Tibial artery (tissue), 4 donors: Measurements from ENCODE around the gene OCIAD2.

ENCODE experiments used
- DNase-seq, 2 donors: peaks; one replicate each; pipeline ENCODE4 v3.0.0-alpha.2; 2019
- H3K27ac ChIP-seq, 2 donors: fragments of 200-600 bp; sonication (generic) in 1 of 2; 1 replicate in 1 of 2; 2 replicates in 1 of 2; pipeline ENCODE4 v1.5.1; 2018 to 2019; ENCODE audit warnings: mild to moderate bottlenecking in 1 of 2
- H3K27me3 ChIP-seq, 2 donors: fragments of 200-600 bp; sonication (generic) in 1 of 2; one replicate each; pipeline versions ENCODE4 v1.5.1 to v1.6.0; 2016 to 2019
- H3K36me3 ChIP-seq, 3 donors: fragments of 200-600 bp; sonication (generic) in 2 of 3; one replicate each; pipeline ENCODE4 v1.5.1; 2016 to 2019; ENCODE audit warnings: mild to moderate bottlenecking in 2 of 3
- H3K4me1 ChIP-seq, 4 donors: fragments of 200-600 bp; sonication (generic) in 2 of 4; 1 replicate in 3 of 4; 2 replicates in 1 of 4; pipeline ENCODE4 v1.5.1; 2016 to 2019
- H3K4me3 ChIP-seq, 2 donors: fragments of 200-600 bp; sonication (generic) in 1 of 2; 1 replicate in 1 of 2; 2 replicates in 1 of 2; pipeline ENCODE4 v1.5.1; 2018 to 2019; ENCODE audit warnings: mild to moderate bottlenecking in 2 of 2
- H3K9me3 ChIP-seq, 3 donors: fragments of 200-600 bp; sonication (generic) in 1 of 3; one replicate each; pipeline ENCODE4 v1.5.1; 2016 to 2019
- intact Hi-C: fragments of 100-400 bp; cut with DNase I; formaldehyde crosslinking; loops from one replicate; pipeline ENCODE4 v1.15.0; 2023; ENCODE audit warnings: low total_unique reads
- TF ChIP-seq, protein P1 (sequence below), 2 experiments: fragments of 200-600 bp in 1 of 2; fragments of 450-650 bp in 1 of 2; IDR thresholded peaks; one replicate each; pipeline ENCODE4 v1.5.1; 2017 to 2019; ENCODE audit warnings: antibody characterized with exemption in 2 of 2, mild to moderate bottlenecking in 1 of 2, moderate library complexity in 1 of 2

OCIAD2 gene

GRCh38 chr4:48901196-48901595 is 5.4 kb downstream of the OCIAD2 start:
- TF ChIP-seq, protein P1, sequence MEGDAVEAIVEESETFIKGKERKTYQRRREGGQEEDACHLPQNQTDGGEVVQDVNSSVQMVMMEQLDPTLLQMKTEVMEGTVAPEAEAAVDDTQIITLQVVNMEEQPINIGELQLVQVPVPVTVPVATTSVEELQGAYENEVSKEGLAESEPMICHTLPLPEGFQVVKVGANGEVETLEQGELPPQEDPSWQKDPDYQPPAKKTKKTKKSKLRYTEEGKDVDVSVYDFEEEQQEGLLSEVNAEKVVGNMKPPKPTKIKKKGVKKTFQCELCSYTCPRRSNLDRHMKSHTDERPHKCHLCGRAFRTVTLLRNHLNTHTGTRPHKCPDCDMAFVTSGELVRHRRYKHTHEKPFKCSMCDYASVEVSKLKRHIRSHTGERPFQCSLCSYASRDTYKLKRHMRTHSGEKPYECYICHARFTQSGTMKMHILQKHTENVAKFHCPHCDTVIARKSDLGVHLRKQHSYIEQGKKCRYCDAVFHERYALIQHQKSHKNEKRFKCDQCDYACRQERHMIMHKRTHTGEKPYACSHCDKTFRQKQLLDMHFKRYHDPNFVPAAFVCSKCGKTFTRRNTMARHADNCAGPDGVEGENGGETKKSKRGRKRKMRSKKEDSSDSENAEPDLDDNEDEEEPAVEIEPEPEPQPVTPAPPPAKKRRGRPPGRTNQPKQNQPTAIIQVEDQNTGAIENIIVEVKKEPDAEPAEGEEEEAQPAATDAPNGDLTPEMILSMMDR (IDR thresholded peaks at IDR 0.05): no peak
- intact Hi-C loops: no loop called here
- Histone ChIP-seq H3K27me3 (no peaks in the 10 kb centered on the region), H3K4me3 (no peak overlapping the region), H3K9me3 (no peaks in the 10 kb centered on the region), H3K27ac (no peak overlapping the region), H3K36me3 (peaks cover 0 to 15% (median 0%) of the 10 kb centered on the region in 3 donors), H3K4me1 (peaks cover 0 to 5% (median 3%) of the 10 kb centered on the region in 4 donors)
- DNase-seq: no peak

GRCh38 chr4:48899950-48900349 is 6.6 kb downstream of the OCIAD2 start:
- TF ChIP-seq, protein P1 (IDR thresholded peaks at IDR 0.05): no peak
- Histone ChIP-seq H3K27ac (no peak overlapping the region), H3K27me3 (no peaks in the 10 kb centered on the region), H3K4me3 (no peak overlapping the region), H3K36me3 (peaks cover 0 to 15% (median 0%) of the 10 kb centered on the region in 3 donors), H3K9me3 (no peaks in the 10 kb centered on the region), H3K4me1 (no peaks in the 10 kb centered on the region)
- no peak for DNase-seq
- intact Hi-C loops: no loop called here

GRCh38 chr4:48899432-48899749 is 7.2 kb downstream of the OCIAD2 start:
- Histone ChIP-seq H3K27ac (no peak overlapping the region), H3K27me3 (no peaks in the 10 kb centered on the region), H3K9me3 (no peaks in the 10 kb centered on the region), H3K4me1 (no peaks in the 10 kb centered on the region), H3K36me3 (peaks cover 0 to 15% (median 0%) of the 10 kb centered on the region in 3 donors), H3K4me3 (no peak overlapping the region)
- DNase-seq: no peak
- intact Hi-C loops: no loop called here
- TF ChIP-seq, protein P1 (IDR thresholded peaks at IDR 0.05): no peak

- H3K9me3 ChIP-seq: no peaks in the 10 kb centered on the region
- TF ChIP-seq, protein P1 (IDR thresholded peaks at IDR 0.05): no peak
- no peak for DNase-seq
These were observed 7.7 kb downstream of the OCIAD2 start for GRCh38 chr4:48898733-48899431.

GRCh38 chr4:48896845-48897244 is 9.7 kb downstream of the OCIAD2 start:
- no peaks in the 10 kb centered on the region for H3K27me3 ChIP-seq
- TF ChIP-seq, protein P1 (IDR thresholded peaks at IDR 0.05): no peak
- H3K4me1 ChIP-seq: no peaks in the 10 kb centered on the region
- H3K9me3 ChIP-seq: no peaks in the 10 kb centered on the region
- H3K36me3 ChIP-seq: peaks cover 0 to 17% (median 0%) of the 10 kb centered on the region in 3 donors
- no peak overlapping the region for H3K27ac ChIP-seq
- intact Hi-C loops: no loop called here
- H3K4me3 ChIP-seq: no peak overlapping the region
- DNase-seq: no peak

More at GRCh38 chr4:48898733-48899431, 7.7 kb downstream of the OCIAD2 start:
- Histone ChIP-seq H3K4me3 (no peak overlapping the region), H3K27ac (no peak overlapping the region), H3K36me3 (peaks cover 0 to 15% (median 0%) of the 10 kb centered on the region in 3 donors), H3K4me1 (no peaks in the 10 kb centered on the region), H3K27me3 (no peaks in the 10 kb centered on the region)
- intact Hi-C loops: no loop called here
